Fibroblast of pulmonary artery (primary cell): ENCODE measurements around the gene CAPN11.

Experiments
- DNase-seq: peaks from one replicate; pipeline ENCODE4 v3.0.0-alpha.2; 2010; ENCODE audit warnings: low read depth
- H3K4me3 ChIP-seq: replicated peaks from 2 replicates; pipeline ENCODE4 v1.5.1; 2011; ENCODE audit warnings: low read depth, mild to moderate bottlenecking, control low read depth, low read length, moderate library complexity
- TF ChIP-seq, protein P1 (sequence below): IDR thresholded peaks from 2 replicates; pipeline ENCODE4 v1.5.1; 2011; ENCODE audit warnings: mild to moderate bottlenecking, control low read depth, low read length, inconsistent platforms; ENCODE audit errors: missing control alignments

The CAPN11 gene

GRCh38 chr6:44158770-44159228, at the start of gene CAPN11:
Gene CAPN11, plus strand, starts transcription at chr6:44158820. Its CDS starts 29 bp downstream, at chr6:44158849.
- TF ChIP-seq, protein P1, sequence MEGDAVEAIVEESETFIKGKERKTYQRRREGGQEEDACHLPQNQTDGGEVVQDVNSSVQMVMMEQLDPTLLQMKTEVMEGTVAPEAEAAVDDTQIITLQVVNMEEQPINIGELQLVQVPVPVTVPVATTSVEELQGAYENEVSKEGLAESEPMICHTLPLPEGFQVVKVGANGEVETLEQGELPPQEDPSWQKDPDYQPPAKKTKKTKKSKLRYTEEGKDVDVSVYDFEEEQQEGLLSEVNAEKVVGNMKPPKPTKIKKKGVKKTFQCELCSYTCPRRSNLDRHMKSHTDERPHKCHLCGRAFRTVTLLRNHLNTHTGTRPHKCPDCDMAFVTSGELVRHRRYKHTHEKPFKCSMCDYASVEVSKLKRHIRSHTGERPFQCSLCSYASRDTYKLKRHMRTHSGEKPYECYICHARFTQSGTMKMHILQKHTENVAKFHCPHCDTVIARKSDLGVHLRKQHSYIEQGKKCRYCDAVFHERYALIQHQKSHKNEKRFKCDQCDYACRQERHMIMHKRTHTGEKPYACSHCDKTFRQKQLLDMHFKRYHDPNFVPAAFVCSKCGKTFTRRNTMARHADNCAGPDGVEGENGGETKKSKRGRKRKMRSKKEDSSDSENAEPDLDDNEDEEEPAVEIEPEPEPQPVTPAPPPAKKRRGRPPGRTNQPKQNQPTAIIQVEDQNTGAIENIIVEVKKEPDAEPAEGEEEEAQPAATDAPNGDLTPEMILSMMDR = no peak
- DNase-seq = no peak
- no peak within 1 kb of the TSS for H3K4me3 ChIP-seq

GRCh38 chr6:44109212-44109611, 49.4 kb upstream of the CAPN11 start:
- TF ChIP-seq, protein P1 = no peak
- no peak overlapping the region for H3K4me3 ChIP-seq
- DNase-seq = no peak

- H3K4me3 ChIP-seq = no peak overlapping the region
- TF ChIP-seq, protein P1 = no peak
These were observed 48.5 kb upstream of the CAPN11 start for GRCh38 chr6:44110005-44110676.

GRCh38 chr6:44110966-44111365, 47.7 kb upstream of the CAPN11 start:
- no peak for DNase-seq
- TF ChIP-seq, protein P1 = no peak
- no peak overlapping the region for H3K4me3 ChIP-seq

More at GRCh38 chr6:44110005-44110676, 48.5 kb upstream of the CAPN11 start:
- no peak for DNase-seq

DNA sequence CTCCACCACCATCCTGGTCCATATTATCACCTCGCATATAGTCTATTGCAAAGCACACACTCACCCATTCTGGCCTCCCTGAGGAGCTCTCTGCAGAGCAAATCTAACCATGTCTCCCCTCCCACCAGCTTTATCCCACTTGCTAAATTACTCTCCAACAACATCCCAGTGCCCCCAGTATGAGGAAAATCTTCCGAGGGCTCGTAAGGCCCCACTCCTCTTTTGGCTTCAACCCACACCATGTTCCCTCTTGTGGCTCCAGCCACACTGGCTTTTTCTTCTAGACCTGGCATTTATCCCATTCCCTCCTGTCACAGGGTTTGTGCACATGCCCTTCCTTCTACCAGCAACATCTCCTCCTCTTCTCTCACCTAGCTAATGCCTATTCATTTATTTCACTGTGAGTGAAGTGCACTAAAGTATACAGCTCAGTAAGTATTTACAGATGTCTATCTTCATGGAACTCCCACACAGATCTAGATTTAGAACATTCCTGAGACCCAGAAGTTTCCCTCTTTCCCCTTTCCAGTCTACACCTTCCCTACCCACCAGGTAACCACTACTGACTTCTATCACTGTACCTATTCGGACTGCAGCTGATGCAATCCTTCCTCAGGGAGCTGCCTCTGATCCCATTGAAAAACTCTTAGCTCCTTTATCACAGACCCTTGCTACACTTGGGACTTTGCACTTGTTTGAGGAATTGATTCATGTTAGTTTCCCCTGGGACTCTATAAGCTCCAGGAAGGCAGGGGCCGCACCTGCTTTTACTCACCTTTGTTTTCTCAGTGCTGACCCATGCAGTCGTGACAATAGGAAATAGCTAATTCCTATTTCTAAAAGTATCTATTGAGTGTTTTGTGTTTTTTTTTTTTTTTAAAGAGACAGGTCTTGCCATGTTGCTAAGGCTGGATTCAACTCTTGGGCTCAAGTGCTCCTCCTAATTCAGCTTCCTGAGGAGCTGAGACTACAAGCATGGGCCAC, 46.9 kb upstream of the CAPN11 start:
- TF ChIP-seq, protein P1 = no peak
- H3K4me3 ChIP-seq = no peak overlapping the region
- DNase-seq = no peak

DNA sequence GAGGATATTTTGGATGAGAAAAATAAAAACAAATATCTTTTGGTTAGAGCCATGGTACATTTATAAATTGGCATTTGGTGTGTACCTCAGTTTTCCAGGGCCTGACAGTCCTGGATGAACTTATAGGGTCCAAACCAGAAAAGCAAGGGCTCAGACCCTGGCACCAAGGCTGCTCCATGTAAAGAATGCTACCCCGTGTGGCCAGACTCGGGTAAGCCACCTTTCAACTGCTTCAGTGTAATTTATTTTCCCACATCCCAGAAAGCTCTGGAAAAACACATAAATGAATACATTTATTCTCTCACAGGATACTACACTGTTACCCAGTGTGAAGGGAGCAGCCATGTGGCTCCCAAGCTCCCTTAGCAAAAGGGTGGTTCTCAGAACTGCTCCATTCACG, 45.2 kb upstream of the CAPN11 start:
- no peak overlapping the region for H3K4me3 ChIP-seq
- no peak for DNase-seq
- TF ChIP-seq, protein P1 = peak; percentile 29
